Osteoblast (primary cell): ENCODE results near the gene SORCS2. TPM values are rescaled to one million over a fixed set of nuclear protein-coding genes. Genes with fewer than 3 reads are reported as not detected.

ENCODE experiments used
- DNase-seq: peaks from one replicate; pipeline ENCODE4 v3.0.0; 2011; ENCODE audit warnings: low spot score, mixed read lengths; ENCODE audit not compliant: insufficient read length; ENCODE audit errors: missing footprints
- H2AFZ ChIP-seq: 2 replicates; pipeline ENCODE4 v1.6.0; 2011; ENCODE audit warnings: mild to moderate bottlenecking, low read length
- H3K27ac ChIP-seq: 2 replicates; pipeline ENCODE4 v1.5.1; 2011; ENCODE audit warnings: mild to moderate bottlenecking, low read depth, low read length, moderate library complexity
- H3K27me3 ChIP-seq: 2 replicates; pipeline ENCODE4 v1.6.0; 2012; ENCODE audit warnings: mild to moderate bottlenecking, control low read depth, inconsistent platforms, low read length, moderate library complexity; ENCODE audit not compliant: insufficient read depth
- H3K36me3 ChIP-seq: 2 replicates; pipeline ENCODE4 v1.5.1; 2011; ENCODE audit warnings: mild to moderate bottlenecking, low read length, control low read depth, moderate library complexity; ENCODE audit not compliant: insufficient read depth
- H3K4me1 ChIP-seq: 2 replicates; pipeline ENCODE4 v1.5.1; 2011; ENCODE audit warnings: mild to moderate bottlenecking, low read length, control low read depth, moderate library complexity; ENCODE audit not compliant: insufficient read depth
- H3K4me2 ChIP-seq: 2 replicates; pipeline ENCODE4 v1.6.0; 2011; ENCODE audit warnings: mild to moderate bottlenecking, low read length; ENCODE audit not compliant: insufficient read depth
- H3K4me3 ChIP-seq: fragments of 200-600 bp; sonication (generic); 3 replicates; pipeline ENCODE4 v1.5.1; 2012; ENCODE audit warnings: mild to moderate bottlenecking, low read length, inconsistent platforms; ENCODE audit not compliant: insufficient read depth
- H3K79me2 ChIP-seq: 2 replicates; pipeline ENCODE4 v1.6.0; 2012; ENCODE audit warnings: mild to moderate bottlenecking, low read length, control low read depth, inconsistent platforms; ENCODE audit not compliant: insufficient read depth
- H3K9me3 ChIP-seq: 2 replicates; pipeline ENCODE4 v1.5.1; 2011; ENCODE audit warnings: low read depth, low read length, control low read depth
- H4K20me1 ChIP-seq: 2 replicates; pipeline ENCODE4 v1.6.0; 2012; ENCODE audit warnings: mild to moderate bottlenecking, low read length, control low read depth; ENCODE audit not compliant: insufficient read depth
- total RNA-seq: library from RNA; depleted of rRNA; stranded (reverse); fragments of >200 nt; gene quantifications from 2 replicates; pipeline ENCODE4 v1.2.3, GENCODE V29; 2012
- TF ChIP-seq, protein P1 (sequence below): IDR thresholded peaks from 2 replicates; pipeline ENCODE4 v1.5.1; 2011; ENCODE audit warnings: mild to moderate bottlenecking, low read depth, low read length, moderate library complexity; ENCODE audit errors: extremely low read depth

The SORCS2 gene
- total RNA-seq, 1 donor, result 9.0 TPM

DNA sequence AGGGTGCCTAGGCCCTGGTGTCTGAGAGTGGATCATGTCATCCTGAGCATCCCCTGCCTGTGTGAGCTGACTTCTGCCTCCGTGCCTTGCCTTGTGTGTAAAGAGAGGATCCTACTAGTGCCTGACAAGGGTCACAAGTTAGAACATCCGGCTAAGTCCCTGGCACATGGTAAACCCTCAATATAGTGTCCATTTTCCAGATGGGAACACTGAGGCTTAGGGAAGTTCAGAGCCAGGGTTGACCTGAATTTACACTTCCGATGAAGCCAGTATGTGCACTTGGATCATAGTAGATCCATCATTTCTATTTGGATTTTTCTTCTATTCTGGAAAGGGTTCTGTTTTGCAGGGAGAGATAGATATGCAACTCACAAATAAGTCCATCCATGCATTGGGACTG lies 254.9 kb downstream of the SORCS2 start:
- no peak for DNase-seq
- Histone ChIP-seq H3K79me2 (no peaks in the 10 kb centered on the region), H3K27me3 (peaks cover 5% of the 10 kb centered on the region), H3K4me2 (no peak overlapping the region), H3K4me3 (no peak overlapping the region), H4K20me1 (no peaks in the 10 kb centered on the region), H3K4me1 (no peaks in the 10 kb centered on the region), H3K36me3 (no peaks in the 10 kb centered on the region), H2AFZ (no peak overlapping the region), H3K9me3 (no peaks in the 10 kb centered on the region), H3K27ac (no peak overlapping the region)
- TF ChIP-seq, protein P1, sequence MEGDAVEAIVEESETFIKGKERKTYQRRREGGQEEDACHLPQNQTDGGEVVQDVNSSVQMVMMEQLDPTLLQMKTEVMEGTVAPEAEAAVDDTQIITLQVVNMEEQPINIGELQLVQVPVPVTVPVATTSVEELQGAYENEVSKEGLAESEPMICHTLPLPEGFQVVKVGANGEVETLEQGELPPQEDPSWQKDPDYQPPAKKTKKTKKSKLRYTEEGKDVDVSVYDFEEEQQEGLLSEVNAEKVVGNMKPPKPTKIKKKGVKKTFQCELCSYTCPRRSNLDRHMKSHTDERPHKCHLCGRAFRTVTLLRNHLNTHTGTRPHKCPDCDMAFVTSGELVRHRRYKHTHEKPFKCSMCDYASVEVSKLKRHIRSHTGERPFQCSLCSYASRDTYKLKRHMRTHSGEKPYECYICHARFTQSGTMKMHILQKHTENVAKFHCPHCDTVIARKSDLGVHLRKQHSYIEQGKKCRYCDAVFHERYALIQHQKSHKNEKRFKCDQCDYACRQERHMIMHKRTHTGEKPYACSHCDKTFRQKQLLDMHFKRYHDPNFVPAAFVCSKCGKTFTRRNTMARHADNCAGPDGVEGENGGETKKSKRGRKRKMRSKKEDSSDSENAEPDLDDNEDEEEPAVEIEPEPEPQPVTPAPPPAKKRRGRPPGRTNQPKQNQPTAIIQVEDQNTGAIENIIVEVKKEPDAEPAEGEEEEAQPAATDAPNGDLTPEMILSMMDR, result no peak

DNA sequence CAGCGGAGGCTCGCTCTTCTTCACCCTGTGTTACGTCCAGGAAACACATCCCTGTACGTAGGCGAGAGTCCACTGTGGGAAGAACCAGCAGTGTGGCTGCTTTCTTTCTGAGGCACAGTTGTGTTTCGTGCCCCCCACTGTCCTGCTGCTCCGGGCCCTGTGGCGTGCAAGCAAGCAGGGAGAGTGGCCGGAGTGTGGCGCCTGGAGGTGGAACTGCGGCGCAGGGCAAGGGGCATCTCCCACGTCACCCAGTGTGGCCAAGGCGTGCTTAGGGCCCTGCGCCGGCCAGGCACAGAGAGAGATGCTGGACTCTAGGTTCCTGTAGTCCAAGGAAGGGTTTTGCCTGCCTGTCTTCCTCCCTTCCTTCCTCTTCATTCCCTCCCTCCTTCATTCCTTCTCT lies 255.7 kb downstream of the SORCS2 start:
- no peaks in the 10 kb centered on the region for H3K4me1 ChIP-seq
- no peak overlapping the region for H3K27ac ChIP-seq
- DNase-seq, result no peak
- no peak overlapping the region for H3K4me2 ChIP-seq
- peaks cover 5% of the 10 kb centered on the region for H3K27me3 ChIP-seq
- no peak overlapping the region for H3K4me3 ChIP-seq
- no peaks in the 10 kb centered on the region for H4K20me1 ChIP-seq
- H3K9me3 ChIP-seq, result no peaks in the 10 kb centered on the region
- no peak overlapping the region for H2AFZ ChIP-seq
- H3K79me2 ChIP-seq, result no peaks in the 10 kb centered on the region
- TF ChIP-seq, protein P1, result no peak
- no peaks in the 10 kb centered on the region for H3K36me3 ChIP-seq

DNA sequence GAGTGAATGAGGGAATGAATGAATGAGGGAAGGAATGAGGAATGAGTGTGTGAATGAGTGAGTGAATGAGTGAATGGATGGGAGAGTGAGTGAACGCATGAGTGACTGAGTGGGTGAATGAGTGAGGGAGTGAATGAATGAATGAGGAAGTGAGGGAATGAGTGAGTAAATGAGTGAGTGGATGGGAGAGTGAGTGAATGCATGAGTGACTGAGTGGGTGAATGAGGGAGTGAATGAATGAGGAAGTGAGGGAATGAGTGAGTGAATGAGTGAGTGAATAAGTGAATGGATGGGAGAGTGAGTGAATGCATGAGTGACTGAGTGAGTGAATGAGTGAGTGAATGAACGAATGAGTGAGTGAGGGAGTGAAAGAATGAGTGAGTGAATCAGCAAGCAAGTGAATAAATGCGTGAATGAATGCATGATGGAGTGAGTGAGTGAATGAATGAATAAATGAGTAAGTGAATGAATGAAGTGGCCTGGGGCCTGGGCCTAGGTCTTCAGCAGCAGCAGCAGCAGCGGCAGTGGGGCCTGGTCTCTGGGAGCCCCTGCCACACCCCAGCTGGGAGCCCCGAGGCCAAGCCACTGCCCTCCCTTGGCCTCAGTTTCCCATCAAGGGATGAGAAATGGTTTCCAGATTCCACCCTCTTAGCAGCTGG lies 258.6 kb downstream of the SORCS2 start:
- TF ChIP-seq, protein P1, result no peak
- H3K4me3 ChIP-seq, result no peak overlapping the region
- no peak for DNase-seq
- no peak overlapping the region for H2AFZ ChIP-seq
- H3K79me2 ChIP-seq, result no peaks in the 10 kb centered on the region
- peaks cover 3% of the 10 kb centered on the region for H3K27me3 ChIP-seq
- H3K4me1 ChIP-seq, result no peaks in the 10 kb centered on the region
- H3K36me3 ChIP-seq, result no peaks in the 10 kb centered on the region
- no peaks in the 10 kb centered on the region for H4K20me1 ChIP-seq
- no peak overlapping the region for H3K27ac ChIP-seq
- H3K4me2 ChIP-seq, result no peak overlapping the region
- H3K9me3 ChIP-seq, result no peaks in the 10 kb centered on the region

DNA sequence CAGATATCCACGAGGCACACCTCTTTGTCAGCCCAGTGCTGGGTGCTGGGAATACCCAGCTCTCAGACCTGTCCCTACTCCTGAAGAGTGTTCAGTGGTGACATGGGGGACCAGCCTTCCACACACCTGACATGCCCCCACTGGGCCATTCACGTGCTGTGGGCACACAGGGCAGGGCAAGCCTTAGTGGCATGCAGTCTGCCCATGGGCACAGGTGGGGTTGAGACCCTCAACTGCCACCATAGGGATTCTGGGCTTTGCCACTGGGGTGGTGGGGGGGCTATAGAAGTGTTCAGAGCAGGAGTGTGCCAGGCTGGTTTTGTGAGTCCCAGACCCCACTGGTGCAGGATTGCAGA lies 259.1 kb downstream of the SORCS2 start:
- no peaks in the 10 kb centered on the region for H4K20me1 ChIP-seq
- H3K27ac ChIP-seq, result no peak overlapping the region
- no peaks in the 10 kb centered on the region for H3K4me1 ChIP-seq
- TF ChIP-seq, protein P1, result no peak
- H3K4me3 ChIP-seq, result no peak overlapping the region
- H3K79me2 ChIP-seq, result no peaks in the 10 kb centered on the region
- no peak overlapping the region for H2AFZ ChIP-seq
- no peaks in the 10 kb centered on the region for H3K36me3 ChIP-seq
- H3K27me3 ChIP-seq, result peaks cover 3% of the 10 kb centered on the region
- no peak for DNase-seq
- H3K4me2 ChIP-seq, result no peak overlapping the region
- H3K9me3 ChIP-seq, result no peaks in the 10 kb centered on the region
